Activated T-cell treated with anti-CD3 and anti-CD28 coated beads, Interleukin-2, amount 50 U/mL, for 24 hours (primary cell): ENCODE measurements around the gene ZBTB11.
"Not testable (repeated sequence)": the region's sequence is repeated elsewhere in the genome, so short reads cannot be mapped to it uniquely, and the experiment has no call there.

Source experiments
- DNase-seq: peaks from one replicate; pipeline ENCODE4 v3.0.0-alpha.2; 2020
- H3K27ac Mint-ChIP-seq: 2 replicates; pipeline ENCODE4 v1.8.0; 2020; ENCODE audit warnings: mild to moderate bottlenecking, mixed read lengths
- H3K27me3 Mint-ChIP-seq: 2 replicates; pipeline ENCODE4 v1.8.0; 2020; ENCODE audit warnings: mixed read lengths
- H3K36me3 Mint-ChIP-seq: 2 replicates; pipeline ENCODE4 v1.8.0; 2020; ENCODE audit warnings: low read depth, mixed read lengths
- H3K4me1 Mint-ChIP-seq: 2 replicates; pipeline ENCODE4 v1.8.0; 2020; ENCODE audit warnings: low read depth, mixed read lengths
- H3K4me3 Mint-ChIP-seq: 2 replicates; pipeline ENCODE4 v1.8.0; 2020; ENCODE audit warnings: mild to moderate bottlenecking, moderate library complexity, mixed read lengths
- H3K9me3 Mint-ChIP-seq: 2 replicates; pipeline ENCODE4 v1.8.0; 2020; ENCODE audit warnings: mixed read lengths

The ZBTB11 gene

DNA sequence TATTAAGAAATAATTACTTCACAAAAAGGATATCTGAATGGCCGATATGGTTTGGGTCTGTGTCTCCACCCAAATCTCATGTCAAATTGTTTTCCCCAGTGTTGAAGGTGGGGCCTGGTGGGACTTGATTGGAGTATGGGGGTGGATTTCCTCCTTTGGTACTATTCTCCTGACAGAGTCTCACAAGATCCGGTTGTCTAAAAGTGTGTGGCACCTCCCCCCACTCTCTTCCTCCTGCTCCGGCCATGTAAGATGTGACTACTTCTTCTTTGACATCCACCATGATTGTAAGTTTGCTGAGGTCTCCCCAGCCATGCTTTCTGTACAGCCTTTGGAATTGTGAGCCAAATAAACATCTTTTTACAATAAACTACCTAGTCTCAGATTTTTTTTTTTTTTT lies 34.5 kb downstream of the ZBTB11 start:
- Mint-ChIP-seq H3K27me3 (no peaks in the 10 kb centered on the region), H3K36me3 (peaks cover 20% of the 10 kb centered on the region), H3K27ac (no peak overlapping the region), H3K9me3 (no peaks in the 10 kb centered on the region), H3K4me3 (no peak overlapping the region), H3K4me1 (peaks cover 37% of the 10 kb centered on the region)
- no peak for DNase-seq

GRCh38 chr3:101641397-101642115 lies 35.4 kb downstream of the ZBTB11 start:
- DNase-seq, H3K9me3 Mint-ChIP-seq: not testable (repeated sequence)

GRCh38 chr3:101640256-101640655 lies 36.7 kb downstream of the ZBTB11 start:
- Mint-ChIP-seq H3K4me1 (peaks cover 28% of the 10 kb centered on the region), H3K27me3 (no peaks in the 10 kb centered on the region), H3K27ac (no peak overlapping the region), H3K9me3 (no peaks in the 10 kb centered on the region), H3K36me3 (peaks cover 4% of the 10 kb centered on the region), H3K4me3 (no peak overlapping the region)
- DNase-seq, result no peak

More at GRCh38 chr3:101641397-101642115, 35.4 kb downstream of the ZBTB11 start:
- not testable (repeated sequence) for H3K27ac Mint-ChIP-seq, H3K27me3 Mint-ChIP-seq, H3K4me3 Mint-ChIP-seq
- Mint-ChIP-seq H3K36me3 (peaks cover 16% of the 10 kb centered on the region), H3K4me1 (peaks cover 36% of the 10 kb centered on the region)

GRCh38 chr3:101639280-101639963 lies 37.5 kb downstream of the ZBTB11 start:
- Mint-ChIP-seq H3K27ac (no peak overlapping the region), H3K27me3 (no peaks in the 10 kb centered on the region), H3K4me1 (peaks cover 19% of the 10 kb centered on the region), H3K9me3 (no peaks in the 10 kb centered on the region), H3K4me3 (no peak overlapping the region), H3K36me3 (peaks cover 2% of the 10 kb centered on the region)
- no peak for DNase-seq

- peaks cover 8% of the 10 kb centered on the region for H3K4me1 Mint-ChIP-seq
- H3K27ac Mint-ChIP-seq, result no peak overlapping the region
- no peak overlapping the region for H3K4me3 Mint-ChIP-seq
- H3K27me3 Mint-ChIP-seq, result no peaks in the 10 kb centered on the region
- no peaks in the 10 kb centered on the region for H3K9me3 Mint-ChIP-seq
- H3K36me3 Mint-ChIP-seq, result no peaks in the 10 kb centered on the region
- no peak for DNase-seq
Observed at GRCh38 chr3:101638261-101638745, 38.6 kb downstream of the ZBTB11 start.

DNA sequence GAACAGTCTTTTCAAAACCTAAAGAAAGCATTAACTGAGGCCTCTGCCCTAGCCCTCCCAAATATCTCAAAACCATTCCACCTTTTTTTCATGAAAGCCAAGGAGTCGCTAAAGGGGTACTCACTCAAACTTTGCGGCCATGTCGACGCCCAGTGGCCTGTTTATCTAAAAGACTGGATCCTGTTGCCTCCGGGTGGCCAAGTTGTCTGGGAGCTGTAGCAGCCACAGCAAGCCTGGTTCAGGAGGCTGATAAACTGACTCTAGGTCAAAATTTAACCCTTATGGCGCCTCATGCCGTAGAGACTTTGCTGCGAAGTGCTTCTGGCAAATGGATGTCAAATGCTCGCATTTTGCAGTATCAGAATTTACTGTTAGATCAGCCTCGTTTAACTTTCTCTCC lies 39.5 kb downstream of the ZBTB11 start:
- Mint-ChIP-seq H3K4me3 (no peak overlapping the region), H3K27me3 (no peaks in the 10 kb centered on the region), H3K27ac (no peak overlapping the region), H3K4me1 (peaks cover 3% of the 10 kb centered on the region), H3K9me3 (no peaks in the 10 kb centered on the region), H3K36me3 (no peaks in the 10 kb centered on the region)
- DNase-seq, result no peak

DNA sequence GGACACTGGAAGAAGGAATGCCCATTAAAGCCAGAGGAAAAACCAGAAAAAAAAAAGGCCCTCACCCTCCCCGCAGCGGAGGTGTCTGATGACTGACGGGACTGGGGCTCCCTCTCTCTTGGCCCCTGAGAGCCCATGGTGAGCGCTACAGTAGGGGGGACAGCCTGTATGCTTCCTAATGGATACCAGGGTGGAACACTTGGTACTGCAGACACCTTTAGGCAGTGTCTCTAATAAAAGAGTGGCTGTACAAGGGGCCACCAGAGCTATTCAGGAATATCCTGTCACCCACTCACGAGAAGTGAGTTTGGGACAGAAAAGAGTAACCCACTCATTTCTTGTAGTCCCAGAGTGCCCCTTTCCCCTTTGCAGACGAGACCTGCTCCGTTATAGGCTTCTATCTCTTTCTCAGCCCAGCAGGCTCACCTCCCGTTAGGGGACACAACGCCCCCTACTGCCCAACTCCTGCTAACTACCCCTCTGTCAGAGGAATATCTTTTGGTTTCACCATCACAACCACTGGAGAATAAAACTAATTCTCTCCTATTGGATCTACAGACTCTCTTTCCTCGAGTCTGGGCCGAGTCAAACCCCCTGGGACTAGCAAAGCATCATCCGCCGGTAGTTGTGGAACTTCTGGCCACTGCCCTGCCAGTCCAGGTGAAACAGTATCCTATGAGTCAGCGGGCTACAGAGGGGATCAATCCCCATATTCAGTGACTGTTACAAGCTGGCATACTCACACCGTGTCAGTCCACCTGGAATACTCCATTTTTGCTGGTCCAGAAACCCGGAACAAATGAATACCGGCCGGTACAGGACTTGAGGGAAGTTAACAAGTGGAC lies 40.8 kb downstream of the ZBTB11 start:
- Mint-ChIP-seq H3K9me3 (no peaks in the 10 kb centered on the region), H3K4me1 (peaks cover 2% of the 10 kb centered on the region), H3K27me3 (no peaks in the 10 kb centered on the region), H3K27ac (no peak overlapping the region), H3K4me3 (no peak overlapping the region), H3K36me3 (no peaks in the 10 kb centered on the region)
- DNase-seq, result peak; percentile 72

- Mint-ChIP-seq H3K4me3 (no peak overlapping the region), H3K9me3 (no peaks in the 10 kb centered on the region), H3K36me3 (no peaks in the 10 kb centered on the region), H3K27ac (no peak overlapping the region), H3K4me1 (peaks cover 2% of the 10 kb centered on the region), H3K27me3 (no peaks in the 10 kb centered on the region)
- no peak for DNase-seq
Observed at GRCh38 chr3:101635345-101635744, 41.6 kb downstream of the ZBTB11 start.

DNA sequence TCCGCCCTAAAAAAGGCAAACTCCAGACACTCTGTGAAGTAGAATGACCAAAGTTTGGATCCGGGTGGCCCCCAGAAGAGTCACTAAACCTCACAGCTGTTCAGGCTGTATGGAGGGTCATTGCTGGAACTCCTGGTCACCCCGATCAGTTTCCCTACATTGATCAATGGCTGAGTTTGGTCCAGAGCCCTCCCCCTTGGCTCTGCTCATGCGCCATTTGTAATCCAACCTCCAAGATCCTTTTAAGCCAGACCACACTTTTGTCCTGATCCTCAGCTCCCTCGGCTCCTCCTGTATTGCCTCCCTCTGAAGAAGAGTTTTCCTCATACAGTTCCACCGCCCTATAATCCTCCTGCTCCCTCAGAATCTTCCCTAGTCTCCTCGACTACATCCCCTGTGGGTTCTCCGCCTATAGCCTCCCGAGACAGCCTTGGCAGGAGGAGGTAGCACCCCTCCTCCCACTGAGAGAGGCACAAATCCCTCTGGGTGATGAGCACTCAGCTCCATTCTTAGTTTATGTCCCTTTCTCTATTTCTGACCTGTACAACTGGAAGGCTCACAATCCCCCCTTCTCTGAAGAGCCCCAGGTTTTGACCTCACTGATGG lies 42.2 kb downstream of the ZBTB11 start:
- Mint-ChIP-seq H3K9me3 (no peaks in the 10 kb centered on the region), H3K27me3 (no peaks in the 10 kb centered on the region), H3K4me1 (peaks cover 2% of the 10 kb centered on the region), H3K4me3 (no peak overlapping the region), H3K36me3 (no peaks in the 10 kb centered on the region), H3K27ac (no peak overlapping the region)
- no peak for DNase-seq

GRCh38 chr3:101633186-101633585 lies 43.7 kb downstream of the ZBTB11 start:
- Mint-ChIP-seq H3K36me3 (no peaks in the 10 kb centered on the region), H3K9me3 (no peaks in the 10 kb centered on the region), H3K4me3 (no peak overlapping the region), H3K4me1 (peaks cover 2% of the 10 kb centered on the region), H3K27ac (no peak overlapping the region), H3K27me3 (no peaks in the 10 kb centered on the region)
- no peak for DNase-seq

GRCh38 chr3:101632586-101632985 lies 44.3 kb downstream of the ZBTB11 start:
- H3K4me3 Mint-ChIP-seq, result no peak overlapping the region
- no peaks in the 10 kb centered on the region for H3K9me3 Mint-ChIP-seq
- H3K36me3 Mint-ChIP-seq, result no peaks in the 10 kb centered on the region
- no peak overlapping the region for H3K27ac Mint-ChIP-seq
- peaks cover 2% of the 10 kb centered on the region for H3K4me1 Mint-ChIP-seq
- no peaks in the 10 kb centered on the region for H3K27me3 Mint-ChIP-seq
- no peak for DNase-seq

GRCh38 chr3:101631959-101632358 lies 45.0 kb downstream of the ZBTB11 start:
- H3K4me3 Mint-ChIP-seq, H3K27me3 Mint-ChIP-seq, H3K4me1 Mint-ChIP-seq, H3K9me3 Mint-ChIP-seq, H3K36me3 Mint-ChIP-seq, H3K27ac Mint-ChIP-seq, DNase-seq: not testable (repeated sequence)

DNA sequence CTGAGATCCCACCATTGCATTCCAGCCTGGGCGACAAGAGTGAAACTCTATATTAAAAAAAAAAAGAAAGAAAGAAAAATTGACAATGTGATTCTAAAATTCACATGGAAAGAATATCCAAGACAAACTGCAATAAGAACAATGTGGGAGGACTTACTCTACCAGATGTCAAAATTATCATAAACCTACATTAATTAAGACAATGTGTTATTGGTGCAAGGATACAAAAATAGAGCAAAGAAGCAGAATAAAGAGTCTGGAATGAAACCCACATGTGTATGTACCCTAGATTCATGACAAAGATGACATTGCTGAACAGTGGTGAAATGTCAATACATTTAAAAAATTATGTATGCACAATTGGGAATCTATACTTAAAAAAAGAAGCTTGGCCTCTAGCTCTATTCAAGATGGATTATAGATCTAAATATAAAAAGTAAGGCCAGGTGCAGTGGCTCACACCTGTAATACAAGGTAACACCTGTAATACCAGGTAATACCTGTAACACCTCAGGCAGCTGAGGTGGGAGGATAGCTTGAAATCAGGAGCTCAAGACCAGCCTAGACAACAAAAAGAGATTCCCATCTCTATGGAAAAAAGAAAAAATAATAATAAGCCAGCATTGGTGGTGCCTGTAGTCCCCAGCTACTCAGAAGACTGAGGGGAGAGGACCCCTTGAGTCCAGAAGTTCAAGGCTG lies 45.7 kb downstream of the ZBTB11 start:
- Mint-ChIP-seq H3K4me3 (no peak overlapping the region), H3K27me3 (no peaks in the 10 kb centered on the region), H3K9me3 (no peaks in the 10 kb centered on the region), H3K27ac (no peak overlapping the region), H3K4me1 (peaks cover under 1% of the 10 kb centered on the region), H3K36me3 (no peaks in the 10 kb centered on the region)
- no peak for DNase-seq

DNA sequence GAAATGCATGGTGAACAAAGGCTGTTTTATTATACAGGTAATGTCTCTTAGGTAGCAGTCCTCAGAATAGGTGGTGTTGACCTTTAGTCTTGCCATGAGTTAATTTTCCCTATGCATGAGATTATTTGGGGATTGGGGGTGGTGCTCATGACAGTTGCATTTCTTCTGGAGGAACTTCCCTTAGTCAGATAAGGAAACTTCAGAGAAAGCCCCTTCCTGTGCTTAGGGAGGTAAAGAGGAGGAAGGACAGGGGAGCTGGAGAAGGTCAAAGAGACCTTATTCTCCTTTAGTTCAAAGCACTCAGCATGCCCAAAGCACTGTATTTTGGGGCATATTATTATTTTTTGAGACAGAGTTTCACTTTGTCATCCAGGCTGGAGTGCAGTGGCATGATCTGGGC lies 47.7 kb downstream of the ZBTB11 start:
- DNase-seq, result no peak
- Mint-ChIP-seq H3K27me3 (no peaks in the 10 kb centered on the region), H3K27ac (no peak overlapping the region), H3K36me3 (no peaks in the 10 kb centered on the region), H3K4me1 (no peaks in the 10 kb centered on the region), H3K9me3 (no peaks in the 10 kb centered on the region), H3K4me3 (no peak overlapping the region)
